Measurements from ENCODE around the gene SMIM27.

DNA sequence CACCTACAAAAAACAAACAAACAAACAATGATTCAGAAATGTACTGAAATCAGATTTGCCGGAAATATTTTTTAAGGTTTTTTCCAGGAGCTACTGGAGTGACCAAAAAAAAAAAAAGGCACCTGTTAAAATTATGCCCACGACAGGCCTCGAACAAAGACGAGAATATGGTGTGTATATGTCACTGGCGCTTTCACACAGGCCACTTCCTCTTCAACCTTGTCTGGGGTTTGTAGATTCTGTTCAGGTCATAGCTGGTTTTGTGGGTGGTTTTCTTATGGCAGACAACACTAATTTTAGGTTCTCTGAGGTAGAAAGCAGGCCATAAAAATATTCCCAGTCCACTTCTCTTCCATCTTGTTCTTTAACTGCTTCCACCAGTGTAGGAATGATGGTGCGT, 13.8 kb downstream of the SMIM27 start:
- TF ChIP-seq, protein P1, sequence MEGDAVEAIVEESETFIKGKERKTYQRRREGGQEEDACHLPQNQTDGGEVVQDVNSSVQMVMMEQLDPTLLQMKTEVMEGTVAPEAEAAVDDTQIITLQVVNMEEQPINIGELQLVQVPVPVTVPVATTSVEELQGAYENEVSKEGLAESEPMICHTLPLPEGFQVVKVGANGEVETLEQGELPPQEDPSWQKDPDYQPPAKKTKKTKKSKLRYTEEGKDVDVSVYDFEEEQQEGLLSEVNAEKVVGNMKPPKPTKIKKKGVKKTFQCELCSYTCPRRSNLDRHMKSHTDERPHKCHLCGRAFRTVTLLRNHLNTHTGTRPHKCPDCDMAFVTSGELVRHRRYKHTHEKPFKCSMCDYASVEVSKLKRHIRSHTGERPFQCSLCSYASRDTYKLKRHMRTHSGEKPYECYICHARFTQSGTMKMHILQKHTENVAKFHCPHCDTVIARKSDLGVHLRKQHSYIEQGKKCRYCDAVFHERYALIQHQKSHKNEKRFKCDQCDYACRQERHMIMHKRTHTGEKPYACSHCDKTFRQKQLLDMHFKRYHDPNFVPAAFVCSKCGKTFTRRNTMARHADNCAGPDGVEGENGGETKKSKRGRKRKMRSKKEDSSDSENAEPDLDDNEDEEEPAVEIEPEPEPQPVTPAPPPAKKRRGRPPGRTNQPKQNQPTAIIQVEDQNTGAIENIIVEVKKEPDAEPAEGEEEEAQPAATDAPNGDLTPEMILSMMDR (IDR thresholded peaks at IDR 0.05; ENCODE audit: control extremely low read depth in 1 of 3, insufficient read depth in 1 of 3, low read depth in 1 of 3, low read length in 3 of 3): no peak
- TF ChIP-seq MAFK (IDR thresholded peaks at IDR 0.05; ENCODE audit: low read depth, low read length) (no peak), POLR2A (IDR thresholded peaks at IDR 0.05; ENCODE audit: control extremely low read depth in 1 of 2, low read depth in 2 of 2, low read length in 2 of 2) (no peak), SP2 (IDR thresholded peaks at IDR 0.05; ENCODE audit: low read length) (no peak), RFX5 (IDR thresholded peaks at IDR 0.05; ENCODE audit: borderline replicate concordance, low read depth, low read length) (no peak), RAD21 (IDR thresholded peaks at IDR 0.05 in 1 of 2, conservative IDR thresholded peaks at IDR 0.05 in 1 of 2; ENCODE audit: low read depth in 2 of 2, low read length in 2 of 2) (no peak), POLR2AphosphoS5 (IDR thresholded peaks at IDR 0.05; ENCODE audit: low read depth, low read length) (no peak), EZH2 (IDR thresholded peaks at IDR 0.05; ENCODE audit: low read depth, low read length, severe bottlenecking) (no peak), SAP30 (IDR thresholded peaks at IDR 0.05; ENCODE audit: insufficient read depth, insufficient replicate concordance, low read length) (no peak), SP1 (IDR thresholded peaks at IDR 0.05; ENCODE audit: low read depth, low read length) (no peak), CREB1 (IDR thresholded peaks at IDR 0.05) (no peak)

Data from H1 (cell line).